DMS114 treated with DMSO at 0.1 percent for 48 hours (cell line): Measurements from ENCODE around the gene KRTAP4-3.
"Not testable (repeated sequence)": the region's sequence is repeated elsewhere in the genome, so short reads cannot be mapped to it uniquely, and the experiment has no call there.

Source experiments
- DNase-seq: peaks from one replicate; lab custom pipeline; 2025; ENCODE audit not compliant: unreplicated experiment; lab: John Stamatoyannopoulos, UW

The KRTAP4-3 gene

GRCh38 chr17:41168121-41168520, at the start of gene KRTAP4-3:
TSS of gene KRTAP4-3 (minus strand) at chr17:41168221. CDS start at chr17:41168172, 49 bp downstream.
- no peak for DNase-seq

GRCh38 chr17:41215681-41216080, 47.7 kb upstream of the KRTAP4-3 start:
- no peak for DNase-seq

GRCh38 chr17:41212524-41213169, 44.6 kb upstream of the KRTAP4-3 start:
- no peak for DNase-seq

DNA sequence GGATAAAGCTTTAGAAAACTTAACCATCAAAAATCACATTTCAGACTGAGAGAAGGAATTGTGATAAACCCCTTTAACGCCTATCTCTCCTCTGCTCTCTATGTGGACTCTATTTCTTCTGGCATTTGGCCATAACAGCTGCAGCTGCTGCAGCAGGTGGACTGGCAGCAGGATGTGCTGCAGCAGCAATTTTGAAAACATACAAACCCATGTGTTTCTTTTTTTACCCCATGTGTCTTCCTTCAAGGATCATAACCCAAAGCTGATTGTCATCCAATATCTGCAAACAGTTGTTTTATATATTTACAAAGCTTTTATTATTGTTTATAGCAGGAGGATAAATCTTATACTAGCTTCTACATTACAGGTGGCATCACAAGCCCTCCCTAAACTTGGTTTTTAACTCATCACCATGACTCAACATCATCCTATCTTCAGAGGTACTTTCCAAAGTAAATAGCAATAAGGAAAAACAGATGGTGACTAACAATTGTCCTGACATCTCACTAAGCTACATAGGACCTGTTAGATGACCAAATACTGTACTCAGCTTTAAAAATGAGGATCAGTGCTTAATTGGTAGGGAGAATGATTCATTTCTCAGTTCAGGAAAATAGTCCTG, 43.9 kb upstream of the KRTAP4-3 start:
- DNase-seq = no peak

DNA sequence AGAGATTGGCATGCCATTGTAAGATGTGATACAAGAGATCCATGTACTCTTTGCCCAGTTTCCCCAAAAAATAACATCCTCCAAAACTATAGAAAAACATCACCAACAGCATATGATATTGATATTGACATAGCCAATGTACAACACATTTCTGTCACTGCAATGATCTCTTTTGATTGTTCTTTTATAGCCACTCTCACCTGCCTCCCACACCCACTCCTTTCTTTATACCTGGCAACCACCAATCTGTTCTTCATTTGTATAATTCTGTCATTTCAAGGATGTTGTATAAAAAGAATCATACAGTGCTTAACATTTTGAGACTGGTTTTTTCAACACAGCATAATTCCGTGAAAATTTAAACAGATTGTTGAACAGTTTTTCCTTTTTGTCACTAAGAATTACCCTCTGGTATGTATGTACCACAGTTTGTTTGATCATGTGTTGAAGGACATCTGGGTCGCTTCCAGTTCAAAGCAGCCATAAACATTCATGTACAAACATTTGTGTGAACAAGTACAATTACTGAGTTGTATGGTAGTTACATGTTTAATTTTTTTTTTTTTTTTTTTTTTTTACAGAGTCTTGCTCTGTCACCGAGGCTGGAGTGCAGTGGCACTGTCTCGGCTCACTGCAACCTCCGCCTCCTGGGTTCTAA, 31.5 kb upstream of the KRTAP4-3 start:
- no peak for DNase-seq

DNA sequence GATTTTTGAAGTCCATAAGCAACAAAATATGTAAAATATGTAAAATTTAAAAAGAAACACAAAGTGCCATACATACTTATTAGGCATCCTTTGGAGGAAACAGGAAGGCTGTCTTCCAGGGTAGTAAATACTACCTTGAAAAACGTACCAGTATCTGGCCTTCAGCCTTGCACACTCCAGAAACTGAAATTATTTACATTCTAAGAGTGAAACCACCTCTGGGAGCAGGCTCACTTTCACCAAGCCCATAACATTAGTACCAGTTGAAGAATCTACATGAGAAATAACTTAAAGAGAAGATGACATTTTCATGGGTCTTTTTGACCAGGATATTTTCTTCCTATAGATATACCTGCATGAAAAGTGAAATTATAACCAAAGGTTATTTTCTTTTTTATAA, 28.0 kb upstream of the KRTAP4-3 start:
- no peak for DNase-seq

DNA sequence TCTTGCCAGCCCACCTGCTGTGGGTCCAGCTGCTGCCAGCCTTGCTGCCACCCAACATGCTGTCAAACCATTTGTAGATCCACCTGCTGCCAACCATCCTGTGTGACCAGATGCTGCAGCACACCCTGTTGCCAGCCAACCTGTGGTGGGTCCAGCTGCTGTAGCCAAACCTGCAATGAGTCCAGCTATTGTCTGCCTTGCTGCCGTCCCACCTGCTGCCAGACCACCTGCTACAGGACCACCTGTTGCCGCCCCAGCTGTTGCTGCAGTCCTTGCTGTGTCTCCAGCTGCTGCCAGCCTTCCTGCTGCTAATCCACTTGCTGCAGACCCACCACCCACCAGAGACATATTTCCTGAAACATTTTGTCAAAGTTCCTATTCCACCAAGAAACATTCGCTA, 22.3 kb upstream of the KRTAP4-3 start:
- no peak for DNase-seq

DNA sequence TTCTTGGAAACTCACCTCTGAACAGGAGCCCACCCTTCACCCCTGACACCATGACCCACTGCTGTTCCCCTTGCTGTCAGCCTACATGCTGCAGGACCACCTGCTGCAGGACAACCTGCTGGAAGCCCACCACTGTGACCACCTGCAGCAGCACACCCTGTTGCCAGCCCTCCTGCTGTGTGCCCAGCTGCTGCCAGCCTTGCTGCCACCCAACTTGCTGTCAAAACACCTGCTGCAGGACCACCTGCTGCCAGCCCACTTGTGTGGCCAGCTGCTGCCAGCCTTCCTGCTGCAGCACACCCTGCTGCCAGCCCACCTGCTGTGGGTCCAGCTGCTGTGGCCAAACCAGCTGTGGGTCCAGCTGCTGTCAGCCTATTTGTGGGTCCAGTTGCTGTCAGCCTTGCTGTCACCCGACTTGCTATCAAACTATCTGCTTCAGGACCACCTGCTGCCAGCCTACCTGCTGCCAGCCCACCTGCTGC, 21.9 kb upstream of the KRTAP4-3 start, which contains the start of gene KRTAP9-1:
KRTAP9-1 (plus strand) TSS at position 51 of the 482 bp plus-strand sequence; CDS start at position 51, 0 bp downstream.
- not testable (repeated sequence) for DNase-seq

- DNase-seq = no peak
These were observed 18.9 kb upstream of the KRTAP4-3 start for GRCh38 chr17:41186872-41187271.

- DNase-seq = no peak
These were observed 17.0 kb upstream of the KRTAP4-3 start for GRCh38 chr17:41185001-41185400.

DNA sequence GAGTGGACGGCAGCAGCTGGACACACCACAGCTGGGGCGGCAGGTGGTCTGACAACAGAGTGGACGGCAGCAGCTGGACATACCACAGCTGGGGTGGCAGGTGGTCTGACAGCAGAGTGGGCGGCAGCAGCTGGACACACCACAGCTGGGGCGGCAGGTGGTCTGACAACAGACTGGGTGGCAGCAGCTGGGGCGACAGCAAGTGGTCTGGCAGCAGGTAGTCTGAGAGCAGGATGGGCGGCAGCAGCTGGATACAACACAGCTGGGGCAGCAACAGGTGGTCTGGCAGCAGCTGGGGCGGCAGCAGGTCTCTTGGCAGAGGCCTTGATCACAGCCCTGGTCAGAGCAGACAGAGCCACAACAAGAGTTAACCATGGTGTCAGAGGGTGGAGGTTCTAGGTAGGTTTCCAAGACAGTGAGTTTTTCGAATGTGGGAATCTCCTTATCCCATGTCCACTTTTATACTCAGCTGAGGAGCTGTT, 16.5 kb upstream of the KRTAP4-3 start, which contains the start of gene KRTAP4-1:
KRTAP4-1 (minus strand) TSS at position 432 of the 482 bp plus-strand sequence; CDS start at position 375, 57 bp downstream.
- no peak for DNase-seq

DNA sequence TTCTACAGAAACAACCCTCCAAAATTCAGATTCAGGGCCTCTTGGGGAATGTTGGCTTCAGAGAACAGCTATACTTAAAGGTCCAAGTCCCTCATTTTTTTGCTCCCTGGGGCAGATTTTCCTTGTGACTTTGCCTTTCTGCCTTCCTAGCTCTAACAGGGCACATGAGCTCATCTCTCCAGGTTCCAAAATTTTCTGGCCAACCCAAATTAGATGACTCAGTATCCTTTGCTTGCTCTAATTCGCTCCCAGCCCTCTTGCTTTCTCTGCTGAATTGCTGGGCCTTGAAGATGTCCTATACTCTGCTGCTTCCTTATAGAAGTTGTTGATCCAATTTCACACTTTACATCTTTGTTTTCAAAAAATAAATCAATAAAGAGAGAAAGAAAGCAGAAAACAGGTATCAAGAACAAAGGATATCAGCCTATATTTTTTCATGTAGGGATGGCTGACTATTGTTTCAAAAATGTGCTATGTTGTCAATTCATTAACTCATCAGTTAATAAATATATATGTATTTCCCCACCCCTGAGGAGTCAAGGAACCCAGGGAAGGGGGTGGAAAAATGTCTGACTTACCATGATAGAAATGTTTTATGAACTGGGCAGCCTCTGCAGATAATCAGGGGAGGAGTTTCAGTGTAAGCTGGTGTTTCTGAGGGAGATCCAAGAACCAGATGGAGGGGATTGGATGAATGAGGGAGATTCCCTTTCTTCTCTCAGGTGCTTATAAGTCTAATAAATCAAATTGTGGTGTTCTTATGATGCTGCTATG, 11.0 kb upstream of the KRTAP4-3 start:
- no peak for DNase-seq

- DNase-seq = no peak
These were observed 10.3 kb upstream of the KRTAP4-3 start for GRCh38 chr17:41178341-41178740.

- DNase-seq = no peak
These were observed 9.8 kb upstream of the KRTAP4-3 start, which contains the start of gene KRTAP4-2 for GRCh38 chr17:41177727-41178271. TSS of gene KRTAP4-2 (minus strand) at chr17:41178221. CDS start at chr17:41178164, 57 bp downstream.

GRCh38 chr17:41176744-41177387, 8.8 kb upstream of the KRTAP4-3 start:
- DNase-seq = no peak

DNA sequence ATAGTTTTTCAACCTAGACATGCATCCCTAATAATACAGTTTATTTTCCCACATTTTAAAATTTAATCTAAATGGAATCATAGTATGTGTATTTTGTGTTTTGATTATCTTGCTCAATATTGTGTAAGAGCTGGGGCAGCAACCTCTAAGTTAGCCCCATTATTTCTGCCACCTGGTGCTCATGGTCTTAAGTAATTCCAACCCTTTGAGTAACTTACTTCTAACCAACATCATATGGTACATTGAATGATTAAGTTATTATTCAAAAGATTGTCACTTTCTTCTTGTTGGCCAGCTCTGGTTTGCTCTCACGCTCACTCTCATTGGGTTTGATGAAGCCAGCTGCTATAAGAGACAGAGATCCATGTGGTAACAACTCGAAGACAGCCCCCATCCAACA, 3.9 kb upstream of the KRTAP4-3 start:
- no peak for DNase-seq

DNA sequence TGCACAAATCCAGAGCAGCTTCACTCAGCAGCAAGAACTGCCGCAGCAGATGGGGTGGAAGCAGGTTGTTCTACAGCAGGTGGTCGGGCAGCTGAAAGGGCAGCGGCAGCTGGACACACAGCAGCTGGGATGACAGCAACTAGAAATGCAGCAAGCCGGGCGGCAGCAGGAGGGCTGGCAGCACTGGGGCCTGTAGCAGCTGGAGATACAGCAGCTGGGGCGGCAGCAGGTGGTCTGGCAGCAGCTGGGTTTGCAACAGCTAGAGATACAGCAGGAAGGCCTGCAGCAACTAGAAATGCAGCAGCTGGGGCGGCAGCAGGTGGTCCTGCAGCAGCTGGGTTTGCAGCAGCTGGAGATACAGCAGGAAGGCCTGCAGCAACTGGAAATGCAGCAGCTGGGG, 460 bp downstream of the KRTAP4-3 start:
- no peak for DNase-seq

DNA sequence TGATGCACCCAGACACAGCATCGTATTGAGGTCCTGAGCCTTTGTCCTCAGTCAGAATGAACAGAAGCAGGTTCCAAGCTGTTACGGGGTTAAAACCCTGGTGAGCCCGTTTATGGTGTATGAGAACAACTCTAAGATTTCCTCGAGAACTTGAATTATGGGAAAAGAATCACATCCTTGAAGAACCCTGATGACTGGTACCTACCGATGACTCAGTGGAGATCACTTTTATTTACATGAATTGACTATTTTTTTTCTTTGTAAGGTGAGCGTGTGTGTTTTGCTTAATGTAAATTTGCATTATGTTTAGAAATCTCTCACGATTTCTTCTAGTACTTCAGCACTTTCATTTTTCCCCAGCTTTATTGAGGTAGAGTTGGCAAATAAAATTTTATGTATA, 4.2 kb downstream of the KRTAP4-3 start:
- no peak for DNase-seq

GRCh38 chr17:41160648-41161047, 7.4 kb downstream of the KRTAP4-3 start, which contains the start of gene KRTAP4-4:
TSS of gene KRTAP4-4 (minus strand) at chr17:41160748. CDS start at chr17:41160691, 57 bp downstream.
- DNase-seq = no peak

GRCh38 chr17:41160190-41160589, 7.8 kb downstream of the KRTAP4-3 start:
- not testable (repeated sequence) for DNase-seq
